OCI-LY1 (cell line): ENCODE measurements around the gene CACNA1D.

Source experiments
- H2AFZ ChIP-seq: fragments of 200-600 bp; sonication (generic), shearing (Covaris generic); 2 replicates; pipeline ENCODE4 v1.6.0; 2014; ENCODE audit warnings: antibody characterized with exemption, mild to moderate bottlenecking, low read length
- H3F3A ChIP-seq: fragments of 200-600 bp; sonication (generic), shearing (Covaris generic); 2 replicates; pipeline ENCODE4 v1.6.0; 2014; ENCODE audit warnings: mild to moderate bottlenecking, antibody characterized with exemption, low read length, moderate library complexity; ENCODE audit not compliant: insufficient read depth
- H3K27ac ChIP-seq: fragments of 200-600 bp; sonication (generic); 2 replicates; pipeline ENCODE4 v1.5.1; 2014; ENCODE audit warnings: low read length, mixed run types, mild to moderate bottlenecking, low read depth; ENCODE audit not compliant: poor library complexity, severe bottlenecking
- H3K27me3 ChIP-seq: fragments of 200-600 bp; sonication (generic); 2 replicates; pipeline ENCODE4 v1.6.0; 2014; ENCODE audit warnings: antibody characterized with exemption, mild to moderate bottlenecking, low read length, moderate library complexity; ENCODE audit not compliant: insufficient read depth
- H3K36me3 ChIP-seq: fragments of 200-600 bp; sonication (generic); 2 replicates; pipeline ENCODE4 v1.6.1; 2014; ENCODE audit warnings: mild to moderate bottlenecking, antibody characterized with exemption, low read length, moderate library complexity, mixed read lengths; ENCODE audit not compliant: insufficient read depth
- H3K4me1 ChIP-seq: fragments of 200-600 bp; sonication (generic); 2 replicates; pipeline ENCODE4 v1.5.1; 2014; ENCODE audit warnings: mild to moderate bottlenecking, low read length, moderate library complexity; ENCODE audit not compliant: insufficient read depth, severe bottlenecking
- H3K4me2 ChIP-seq: fragments of 200-600 bp; sonication (generic), shearing (Covaris generic); 2 replicates; pipeline ENCODE4 v1.6.1; 2014; ENCODE audit warnings: low read length
- H3K4me3 ChIP-seq: fragments of 200-600 bp; sonication (generic); 2 replicates; pipeline ENCODE4 v1.5.1; 2014; ENCODE audit warnings: low read length, low read depth, mild to moderate bottlenecking, mixed read lengths; ENCODE audit not compliant: poor library complexity, severe bottlenecking
- H3K79me2 ChIP-seq: fragments of 200-600 bp; shearing (Covaris generic); 2 replicates; pipeline ENCODE4 v1.6.1; 2016; ENCODE audit warnings: mixed run types, low read length, mixed read lengths; ENCODE audit not compliant: insufficient read depth
- H3K9ac ChIP-seq: fragments of 200-600 bp; sonication (generic), shearing (Covaris generic); 2 replicates; pipeline ENCODE4 v1.6.1; 2014; ENCODE audit warnings: mild to moderate bottlenecking, low read length, mixed read lengths
- H3K9me2 ChIP-seq: fragments of 200-600 bp; sonication (generic), shearing (Covaris generic); 2 replicates; pipeline ENCODE4 v1.6.1; 2014; ENCODE audit warnings: low read depth, mild to moderate bottlenecking, low read length, mixed read lengths
- H3K9me3 ChIP-seq: fragments of 200-600 bp; shearing (Covaris generic); 2 replicates; pipeline ENCODE4 v1.6.1; 2014; ENCODE audit warnings: low read length, mixed read lengths
- H4K20me1 ChIP-seq: fragments of 200-600 bp; sonication (generic), shearing (Covaris generic); 2 replicates; pipeline ENCODE4 v1.6.0; 2016; ENCODE audit warnings: mild to moderate bottlenecking, low read length; ENCODE audit not compliant: insufficient read depth
- CTCF ChIP-seq: fragments of 200-600 bp; sonication (generic), shearing (Covaris generic); IDR thresholded peaks from 2 replicates; pipeline ENCODE4 v1.5.1; 2017; ENCODE audit warnings: mild to moderate bottlenecking, antibody characterized with exemption, low read length, moderate library complexity, mixed read lengths
- EZH2 ChIP-seq: fragments of 200-600 bp; sonication (generic), shearing (Covaris generic); IDR thresholded peaks from 2 replicates; pipeline ENCODE4 v1.8.0; 2017; ENCODE audit warnings: borderline replicate concordance, mixed run types, mild to moderate bottlenecking, antibody characterized with exemption, low read length, moderate library complexity, mixed read lengths

CACNA1D gene

GRCh38 chr3:53617893-53618523 is 123.6 kb downstream of the CACNA1D start:
- Histone ChIP-seq H3K79me2 (no peaks in the 10 kb centered on the region), H3K4me3 (no peak overlapping the region), H3K27me3 (peaks cover 11% of the 10 kb centered on the region; the same call in 1 of the 2 replicates), H3K9me2 (no peaks in the 10 kb centered on the region), H3K27ac (no peak overlapping the region), H3K9ac (no peak overlapping the region), H3K36me3 (no peaks in the 10 kb centered on the region), H3K9me3 (no peaks in the 10 kb centered on the region), H3K4me1 (no peaks in the 10 kb centered on the region), H3K4me2 (no peak overlapping the region), H2AFZ (no peak overlapping the region), H4K20me1 (no peaks in the 10 kb centered on the region), H3F3A (no peaks in the 10 kb centered on the region)
- no peak for TF ChIP-seq CTCF
- TF ChIP-seq EZH2, result no peak

GRCh38 chr3:53618524-53618906 is 124.1 kb downstream of the CACNA1D start:
- H3K79me2 ChIP-seq, result no peaks in the 10 kb centered on the region
- H3K27me3 ChIP-seq, result peaks cover 11% of the 10 kb centered on the region; the same call in 1 of the 2 replicates

GRCh38 chr3:53618936-53619335 is 124.5 kb downstream of the CACNA1D start:
- H3K27ac ChIP-seq, result no peak overlapping the region
- no peaks in the 10 kb centered on the region for H3K9me3 ChIP-seq
- no peak overlapping the region for H3K9ac ChIP-seq
- no peaks in the 10 kb centered on the region for H3F3A ChIP-seq
- TF ChIP-seq EZH2 (no peak), CTCF (no peak)
- no peak overlapping the region for H3K4me3 ChIP-seq
- no peaks in the 10 kb centered on the region for H3K79me2 ChIP-seq
- no peaks in the 10 kb centered on the region for H3K36me3 ChIP-seq
- no peaks in the 10 kb centered on the region for H4K20me1 ChIP-seq
- no peaks in the 10 kb centered on the region for H3K4me1 ChIP-seq
- H3K27me3 ChIP-seq, result peaks cover 11% of the 10 kb centered on the region; the same call in 1 of the 2 replicates
- no peaks in the 10 kb centered on the region for H3K9me2 ChIP-seq
- H2AFZ ChIP-seq, result no peak overlapping the region
- no peak overlapping the region for H3K4me2 ChIP-seq

More at GRCh38 chr3:53618524-53618906, 124.1 kb downstream of the CACNA1D start:
- Histone ChIP-seq H3K4me2 (no peak overlapping the region), H3K9me3 (no peaks in the 10 kb centered on the region), H3K27ac (no peak overlapping the region), H3K36me3 (no peaks in the 10 kb centered on the region), H3F3A (no peaks in the 10 kb centered on the region), H3K4me1 (no peaks in the 10 kb centered on the region), H3K9me2 (no peaks in the 10 kb centered on the region), H2AFZ (no peak overlapping the region), H3K9ac (no peak overlapping the region), H3K4me3 (no peak overlapping the region), H4K20me1 (no peaks in the 10 kb centered on the region)
- TF ChIP-seq EZH2, result no peak
- no peak for TF ChIP-seq CTCF
